ENCODE data around the gene HEATR5B.

DNA sequence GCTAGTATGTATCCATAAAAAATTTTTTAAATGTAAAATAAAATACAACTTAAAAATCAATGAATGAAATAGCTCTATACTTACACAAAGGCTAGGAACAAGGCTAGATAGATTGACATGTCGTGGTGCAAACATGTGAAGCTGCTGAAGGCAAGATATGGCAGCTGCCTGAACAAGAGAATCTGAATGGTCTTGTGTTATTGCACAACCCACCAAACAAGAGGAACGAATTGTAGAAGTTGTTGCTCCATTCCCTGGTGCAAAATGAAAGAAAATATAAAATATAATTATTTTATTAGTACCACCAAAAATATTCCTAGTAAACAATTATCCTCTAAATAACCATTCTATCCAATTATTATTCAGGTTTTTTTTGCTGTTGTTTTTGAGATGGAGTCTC is 46.4 kb downstream of the HEATR5B start:
- TF ChIP-seq POLR2AphosphoS5 (IDR thresholded peaks at IDR 0.05; ENCODE audit: borderline replicate concordance, low read depth, low read length) (no peak), EZH2 (IDR thresholded peaks at IDR 0.05) (no peak), FOXP2 (optimal IDR thresholded peaks at IDR 0.05; ENCODE audit: control extremely low read depth, extremely low read length, insufficient read depth) (no peak)

Data from SK-N-MC (cell line).